ENCODE results near the gene MS4A12.

DNA sequence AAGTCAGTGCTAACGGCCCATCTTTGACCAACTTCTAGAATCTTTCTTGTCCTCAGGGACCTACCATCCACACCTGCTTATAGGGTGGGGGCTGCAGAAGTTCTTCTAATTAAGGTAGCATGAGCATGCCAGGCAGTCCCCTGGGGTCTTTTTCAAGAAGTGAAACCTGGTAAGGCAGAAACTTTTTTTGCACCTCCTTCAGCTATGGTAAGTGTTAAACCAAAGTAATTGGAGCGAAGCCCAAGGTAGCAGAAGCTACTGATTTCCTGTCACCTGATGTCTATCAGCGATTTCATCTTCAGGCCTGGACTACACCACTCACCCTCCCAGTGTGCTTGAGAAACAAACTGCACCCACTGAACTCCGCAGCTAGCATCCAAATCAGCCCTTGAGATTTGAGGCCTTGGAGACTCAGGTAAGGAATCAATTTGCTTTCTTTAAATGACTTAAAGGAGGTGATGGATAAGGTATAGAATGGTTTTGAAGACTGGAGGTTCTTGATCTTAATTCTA is 37.0 kb upstream of the MS4A12 start, which contains the start of gene MS4A1:
- TF ChIP-seq, protein P1, sequence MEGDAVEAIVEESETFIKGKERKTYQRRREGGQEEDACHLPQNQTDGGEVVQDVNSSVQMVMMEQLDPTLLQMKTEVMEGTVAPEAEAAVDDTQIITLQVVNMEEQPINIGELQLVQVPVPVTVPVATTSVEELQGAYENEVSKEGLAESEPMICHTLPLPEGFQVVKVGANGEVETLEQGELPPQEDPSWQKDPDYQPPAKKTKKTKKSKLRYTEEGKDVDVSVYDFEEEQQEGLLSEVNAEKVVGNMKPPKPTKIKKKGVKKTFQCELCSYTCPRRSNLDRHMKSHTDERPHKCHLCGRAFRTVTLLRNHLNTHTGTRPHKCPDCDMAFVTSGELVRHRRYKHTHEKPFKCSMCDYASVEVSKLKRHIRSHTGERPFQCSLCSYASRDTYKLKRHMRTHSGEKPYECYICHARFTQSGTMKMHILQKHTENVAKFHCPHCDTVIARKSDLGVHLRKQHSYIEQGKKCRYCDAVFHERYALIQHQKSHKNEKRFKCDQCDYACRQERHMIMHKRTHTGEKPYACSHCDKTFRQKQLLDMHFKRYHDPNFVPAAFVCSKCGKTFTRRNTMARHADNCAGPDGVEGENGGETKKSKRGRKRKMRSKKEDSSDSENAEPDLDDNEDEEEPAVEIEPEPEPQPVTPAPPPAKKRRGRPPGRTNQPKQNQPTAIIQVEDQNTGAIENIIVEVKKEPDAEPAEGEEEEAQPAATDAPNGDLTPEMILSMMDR (conservative IDR thresholded peaks at IDR 0.05; ENCODE audit: low read length), result no peak
- TF ChIP-seq EZH2phosphoT487 (IDR thresholded peaks at IDR 0.05; ENCODE audit: borderline replicate concordance, low read depth, low read length), result no peak
